ENCODE data around the gene CAMK2B. TPM values are rescaled to one million over a fixed set of nuclear protein-coding genes. Genes with fewer than 3 reads are reported as not detected.

Gene CAMK2B
- total and polyA plus RNA-seq, 2 experiments from 2014 or later: 0.37 to 1.7 TPM

DNA sequence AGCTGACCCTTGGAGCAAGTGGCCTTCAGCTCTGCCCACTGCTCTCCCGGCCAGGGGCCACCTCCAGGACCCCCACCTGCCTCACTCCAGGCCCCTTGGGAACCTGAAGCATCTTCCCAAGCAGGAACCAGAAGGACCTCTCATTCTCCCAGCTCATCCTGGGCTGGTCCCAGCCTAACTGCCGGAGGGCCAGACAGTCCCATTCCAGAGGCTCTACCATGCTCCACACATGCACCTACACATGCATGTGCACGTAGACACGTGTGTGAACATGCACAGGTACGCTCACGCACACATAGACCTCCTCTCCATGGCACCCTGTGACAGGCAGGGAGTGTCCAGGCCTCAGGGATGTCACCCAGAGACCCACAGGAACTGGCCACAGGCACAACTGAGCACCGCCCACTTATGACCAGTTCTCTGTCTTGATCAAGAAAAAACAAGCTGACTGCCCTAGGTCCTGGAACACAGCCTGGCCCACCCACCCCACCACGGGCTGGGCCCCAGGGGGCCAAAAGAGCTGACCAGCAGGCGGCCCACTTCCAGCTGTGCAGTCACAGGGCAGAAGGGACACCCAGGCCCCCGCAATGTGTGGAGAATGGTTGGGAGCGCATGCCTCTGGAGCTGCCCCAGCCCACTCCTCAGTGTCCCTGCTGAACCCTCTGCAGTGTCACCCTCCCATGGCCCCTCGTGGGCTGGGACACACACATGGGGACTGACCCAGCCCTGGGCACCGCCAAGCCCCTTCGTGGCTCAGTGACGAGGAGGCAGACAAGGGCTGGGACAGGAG, 43.4 kb downstream of the CAMK2B start:
- no peaks in the 10 kb centered on the region for H3K36me3 ChIP-seq (replicated peaks; ENCODE audit: insufficient read depth, low read depth)
- H2AFZ ChIP-seq: no peak overlapping the region
- H3K9me3 ChIP-seq (ENCODE audit: low read depth): no peaks in the 10 kb centered on the region
- H3K27ac ChIP-seq: no peak overlapping the region
- no peak overlapping the region for H3K4me3 ChIP-seq
- no peaks in the 10 kb centered on the region for H3K79me2 ChIP-seq
- no peaks in the 10 kb centered on the region for H3K4me1 ChIP-seq (ENCODE audit: insufficient read depth)
- H3K9me2 ChIP-seq (replicated peaks; ENCODE audit: insufficient read depth): no peaks in the 10 kb centered on the region
- no peak for DNase-seq (ENCODE audit: low spot score)
- no peak overlapping the region for H3K4me2 ChIP-seq
- TF ChIP-seq, protein P1, sequence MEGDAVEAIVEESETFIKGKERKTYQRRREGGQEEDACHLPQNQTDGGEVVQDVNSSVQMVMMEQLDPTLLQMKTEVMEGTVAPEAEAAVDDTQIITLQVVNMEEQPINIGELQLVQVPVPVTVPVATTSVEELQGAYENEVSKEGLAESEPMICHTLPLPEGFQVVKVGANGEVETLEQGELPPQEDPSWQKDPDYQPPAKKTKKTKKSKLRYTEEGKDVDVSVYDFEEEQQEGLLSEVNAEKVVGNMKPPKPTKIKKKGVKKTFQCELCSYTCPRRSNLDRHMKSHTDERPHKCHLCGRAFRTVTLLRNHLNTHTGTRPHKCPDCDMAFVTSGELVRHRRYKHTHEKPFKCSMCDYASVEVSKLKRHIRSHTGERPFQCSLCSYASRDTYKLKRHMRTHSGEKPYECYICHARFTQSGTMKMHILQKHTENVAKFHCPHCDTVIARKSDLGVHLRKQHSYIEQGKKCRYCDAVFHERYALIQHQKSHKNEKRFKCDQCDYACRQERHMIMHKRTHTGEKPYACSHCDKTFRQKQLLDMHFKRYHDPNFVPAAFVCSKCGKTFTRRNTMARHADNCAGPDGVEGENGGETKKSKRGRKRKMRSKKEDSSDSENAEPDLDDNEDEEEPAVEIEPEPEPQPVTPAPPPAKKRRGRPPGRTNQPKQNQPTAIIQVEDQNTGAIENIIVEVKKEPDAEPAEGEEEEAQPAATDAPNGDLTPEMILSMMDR (IDR thresholded peaks at IDR 0.05; ENCODE audit: poor library complexity): no peak
- no peak for TF ChIP-seq EZH2 (IDR thresholded peaks at IDR 0.05; ENCODE audit: borderline replicate concordance)
- TF ChIP-seq EZH2phosphoT487 (IDR thresholded peaks at IDR 0.05; ENCODE audit: low read depth, severe bottlenecking, unreplicated experiment): no peak
- 87% methylated on average over 15 of the region's 15 CpGs for WGBS (ENCODE audit: low lambda C conversion rate, missing lambda C conversion rate)
- H3K27me3 ChIP-seq: no peaks in the 10 kb centered on the region
- no peaks in the 10 kb centered on the region for H4K20me1 ChIP-seq (ENCODE audit: insufficient read depth, poor library complexity, severe bottlenecking)

GRCh38 chr7:44280993-44281721, 44.2 kb downstream of the CAMK2B start:
- H3K4me2 ChIP-seq: no peak overlapping the region
- H3K4me3 ChIP-seq: no peak overlapping the region
- no peaks in the 10 kb centered on the region for H3K36me3 ChIP-seq (replicated peaks; ENCODE audit: insufficient read depth, low read depth)
- no peaks in the 10 kb centered on the region for H3K27me3 ChIP-seq
- H2AFZ ChIP-seq: no peak overlapping the region
- H4K20me1 ChIP-seq (ENCODE audit: insufficient read depth, poor library complexity, severe bottlenecking): no peaks in the 10 kb centered on the region
- H3K79me2 ChIP-seq: no peaks in the 10 kb centered on the region
- no peak for DNase-seq (ENCODE audit: low spot score)
- H3K9me3 ChIP-seq (ENCODE audit: low read depth): no peaks in the 10 kb centered on the region
- no peak overlapping the region for H3K27ac ChIP-seq
- H3K9me2 ChIP-seq (replicated peaks; ENCODE audit: insufficient read depth): no peaks in the 10 kb centered on the region
- peaks cover 3% of the 10 kb centered on the region for H3K4me1 ChIP-seq (ENCODE audit: insufficient read depth)
- TF ChIP-seq, protein P1 (IDR thresholded peaks at IDR 0.05; ENCODE audit: poor library complexity): no peak
- no peak for TF ChIP-seq EZH2phosphoT487 (IDR thresholded peaks at IDR 0.05; ENCODE audit: low read depth, severe bottlenecking, unreplicated experiment)
- TF ChIP-seq EZH2 (IDR thresholded peaks at IDR 0.05; ENCODE audit: borderline replicate concordance): no peak
- 94% methylated on average over 20 of the region's 20 CpGs for WGBS (ENCODE audit: low lambda C conversion rate, missing lambda C conversion rate)

GRCh38 chr7:44280636-44280992, 44.8 kb downstream of the CAMK2B start:
- no peaks in the 10 kb centered on the region for H3K9me3 ChIP-seq (ENCODE audit: low read depth)
- TF ChIP-seq, protein P1 (IDR thresholded peaks at IDR 0.05; ENCODE audit: poor library complexity): no peak
- no peak for TF ChIP-seq EZH2 (IDR thresholded peaks at IDR 0.05; ENCODE audit: borderline replicate concordance)
- TF ChIP-seq EZH2phosphoT487 (IDR thresholded peaks at IDR 0.05; ENCODE audit: low read depth, severe bottlenecking, unreplicated experiment): no peak
- no peaks in the 10 kb centered on the region for H3K79me2 ChIP-seq
- H3K36me3 ChIP-seq (replicated peaks; ENCODE audit: insufficient read depth, low read depth): no peaks in the 10 kb centered on the region
- no peaks in the 10 kb centered on the region for H4K20me1 ChIP-seq (ENCODE audit: insufficient read depth, poor library complexity, severe bottlenecking)
- no peak overlapping the region for H3K4me3 ChIP-seq
- no peak overlapping the region for H2AFZ ChIP-seq
- H3K27ac ChIP-seq: no peak overlapping the region
- H3K4me1 ChIP-seq (ENCODE audit: insufficient read depth): peaks cover 3% of the 10 kb centered on the region
- no peaks in the 10 kb centered on the region for H3K27me3 ChIP-seq
- no peaks in the 10 kb centered on the region for H3K9me2 ChIP-seq (replicated peaks; ENCODE audit: insufficient read depth)
- 85% methylated on average over 8 of the region's 8 CpGs for WGBS (ENCODE audit: low lambda C conversion rate, missing lambda C conversion rate)
- DNase-seq (ENCODE audit: low spot score): no peak
- no peak overlapping the region for H3K4me2 ChIP-seq

Data from hepatocyte (in vitro differentiated cells).